ENCODE measurements around the gene NTM.

DNA sequence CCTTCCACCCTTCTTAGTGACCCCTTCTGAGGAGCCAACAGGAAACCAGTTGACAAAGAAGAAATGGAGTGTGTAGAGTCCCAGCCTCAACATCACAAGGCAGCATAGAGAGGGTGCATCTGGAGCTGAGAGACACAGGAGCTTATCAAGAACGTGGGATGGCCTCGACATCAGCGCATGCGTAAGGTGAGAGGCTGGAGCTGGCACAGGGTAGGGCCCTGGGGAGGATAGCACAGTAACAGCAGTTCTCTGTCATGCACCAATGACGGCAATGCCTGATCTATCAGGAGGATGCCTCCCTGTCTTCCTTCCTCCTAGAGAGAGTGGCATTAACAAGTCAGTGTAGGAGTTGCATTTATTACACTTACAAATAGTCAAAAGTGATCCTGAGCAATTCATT is 426.1 kb downstream of the NTM start:
- TF ChIP-seq POLR2A (IDR thresholded peaks at IDR 0.05), result no peak
- TF ChIP-seq, protein P1, sequence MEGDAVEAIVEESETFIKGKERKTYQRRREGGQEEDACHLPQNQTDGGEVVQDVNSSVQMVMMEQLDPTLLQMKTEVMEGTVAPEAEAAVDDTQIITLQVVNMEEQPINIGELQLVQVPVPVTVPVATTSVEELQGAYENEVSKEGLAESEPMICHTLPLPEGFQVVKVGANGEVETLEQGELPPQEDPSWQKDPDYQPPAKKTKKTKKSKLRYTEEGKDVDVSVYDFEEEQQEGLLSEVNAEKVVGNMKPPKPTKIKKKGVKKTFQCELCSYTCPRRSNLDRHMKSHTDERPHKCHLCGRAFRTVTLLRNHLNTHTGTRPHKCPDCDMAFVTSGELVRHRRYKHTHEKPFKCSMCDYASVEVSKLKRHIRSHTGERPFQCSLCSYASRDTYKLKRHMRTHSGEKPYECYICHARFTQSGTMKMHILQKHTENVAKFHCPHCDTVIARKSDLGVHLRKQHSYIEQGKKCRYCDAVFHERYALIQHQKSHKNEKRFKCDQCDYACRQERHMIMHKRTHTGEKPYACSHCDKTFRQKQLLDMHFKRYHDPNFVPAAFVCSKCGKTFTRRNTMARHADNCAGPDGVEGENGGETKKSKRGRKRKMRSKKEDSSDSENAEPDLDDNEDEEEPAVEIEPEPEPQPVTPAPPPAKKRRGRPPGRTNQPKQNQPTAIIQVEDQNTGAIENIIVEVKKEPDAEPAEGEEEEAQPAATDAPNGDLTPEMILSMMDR (IDR thresholded peaks at IDR 0.05), result no peak

All from Peyer's patch (tissue), 4 donors.